H7 (cell line): ENCODE data around the gene PLPP1. TPM values are rescaled to one million over a fixed set of nuclear protein-coding genes. Genes with fewer than 3 reads are reported as not detected.
"Not testable (repeated sequence)": the region's sequence is repeated elsewhere in the genome, so short reads cannot be mapped to it uniquely, and the experiment has no call there.

ENCODE experiments used
- DNase-seq: peaks from one replicate; pipeline ENCODE4 v3.0.0; 2012
- H3K27me3 ChIP-seq: 2 replicates; pipeline ENCODE4 v1.6.0; 2011; ENCODE audit warnings: mild to moderate bottlenecking, low read length; ENCODE audit not compliant: control insufficient read depth, insufficient read depth
- H3K36me3 ChIP-seq: replicated peaks from 2 replicates; pipeline ENCODE4 v1.5.1; 2011; ENCODE audit warnings: low read length; ENCODE audit not compliant: control insufficient read depth, insufficient read depth
- H3K4me3 ChIP-seq: 2 replicates; pipeline ENCODE4 v1.5.1; 2011; ENCODE audit warnings: low read depth, mild to moderate bottlenecking, control low read depth, low read length, moderate library complexity; ENCODE audit not compliant: insufficient read depth
- total RNA-seq: library from RNA; depleted of rRNA; stranded (reverse); fragments of >200 nt; shearing (Covaris generic); gene quantifications from 2 replicates; pipeline ENCODE4 v1.2.3, GENCODE V29; 2014

The PLPP1 gene
- total RNA-seq, 1 experiment from 2014 or later, result 81.4 TPM

DNA sequence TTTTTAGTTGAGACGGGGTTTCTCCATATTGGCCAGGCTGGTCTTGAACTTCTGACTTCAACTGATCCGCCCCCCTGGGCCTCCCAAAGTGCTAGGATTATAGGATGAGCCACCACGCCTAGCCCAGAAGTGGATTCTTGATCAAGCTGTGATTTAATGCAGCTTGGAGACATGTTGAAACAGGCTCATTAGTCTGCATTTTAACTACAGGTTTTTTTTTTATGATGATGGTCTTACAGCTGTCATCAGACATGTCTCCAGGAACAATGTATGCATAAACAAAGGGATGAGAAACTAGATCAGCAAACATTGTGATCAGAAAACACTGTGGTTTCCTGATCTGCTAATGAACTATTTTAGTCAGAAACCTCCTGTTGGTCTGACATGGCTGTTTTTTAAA is 30.0 kb upstream of the PLPP1 start:
- no peak for DNase-seq
- Histone ChIP-seq H3K4me3 (no peak overlapping the region), H3K36me3 (no peaks in the 10 kb centered on the region), H3K27me3 (no peaks in the 10 kb centered on the region)

- no peaks in the 10 kb centered on the region for H3K27me3 ChIP-seq
- DNase-seq, result no peak
Measured at GRCh38 chr5:55558484-55558883, 23.7 kb upstream of the PLPP1 start.

DNA sequence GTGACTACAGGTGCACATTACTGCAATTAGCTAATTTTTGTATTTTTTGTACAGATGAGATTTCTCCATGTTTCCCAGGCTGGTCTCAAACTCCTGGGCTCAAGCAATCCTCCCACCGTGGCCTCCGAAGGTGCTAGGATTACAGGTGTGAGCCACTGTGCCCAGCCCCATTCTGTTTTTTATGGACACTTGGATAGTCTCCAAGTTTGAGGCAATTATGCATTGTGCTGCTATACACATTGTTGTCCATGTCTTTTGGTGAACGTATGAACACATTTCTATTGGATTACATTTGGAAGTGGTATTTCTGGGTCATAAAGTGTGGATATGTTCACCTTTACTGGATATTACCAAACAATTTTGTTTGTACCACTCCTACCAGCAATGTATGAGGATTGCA is 22.4 kb upstream of the PLPP1 start:
- DNase-seq, result no peak
- Histone ChIP-seq H3K4me3 (no peak overlapping the region), H3K36me3 (no peaks in the 10 kb centered on the region), H3K27me3 (no peaks in the 10 kb centered on the region)

More at GRCh38 chr5:55558484-55558883, 23.7 kb upstream of the PLPP1 start:
- no peak overlapping the region for H3K4me3 ChIP-seq
- no peaks in the 10 kb centered on the region for H3K36me3 ChIP-seq

DNA sequence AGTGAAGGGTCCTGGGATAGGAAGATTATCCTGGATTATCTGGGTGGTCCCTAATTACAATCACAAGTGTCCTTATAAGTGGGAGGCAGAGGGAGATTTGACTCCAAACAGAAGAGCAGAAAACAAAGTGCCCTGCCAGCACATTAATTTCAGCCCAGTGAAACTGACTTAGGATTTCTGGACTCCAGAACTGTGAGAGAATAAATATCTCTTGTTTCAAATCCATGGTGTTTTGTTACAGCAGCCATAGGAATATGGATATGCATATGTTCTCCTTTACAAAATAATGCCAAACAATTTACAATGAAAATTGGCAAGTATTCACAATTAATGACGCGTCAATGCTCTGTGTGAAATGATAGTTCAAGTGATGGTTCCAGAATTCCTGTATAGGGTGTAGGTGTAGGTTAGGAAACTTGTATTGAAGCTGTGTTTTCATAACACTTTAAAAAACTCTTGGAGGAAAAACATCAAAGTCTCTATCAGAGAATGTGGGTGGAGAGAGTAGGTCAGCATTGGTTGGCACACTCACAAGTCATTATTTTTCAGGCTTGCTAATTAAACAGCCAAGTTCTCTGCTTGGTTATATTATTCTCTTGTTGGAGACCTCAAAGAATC is 19.9 kb upstream of the PLPP1 start:
- Histone ChIP-seq H3K4me3 (no peak overlapping the region), H3K27me3 (no peaks in the 10 kb centered on the region), H3K36me3 (no peaks in the 10 kb centered on the region)
- no peak for DNase-seq

GRCh38 chr5:55551904-55552303 is 17.1 kb upstream of the PLPP1 start:
- no peak for DNase-seq

DNA sequence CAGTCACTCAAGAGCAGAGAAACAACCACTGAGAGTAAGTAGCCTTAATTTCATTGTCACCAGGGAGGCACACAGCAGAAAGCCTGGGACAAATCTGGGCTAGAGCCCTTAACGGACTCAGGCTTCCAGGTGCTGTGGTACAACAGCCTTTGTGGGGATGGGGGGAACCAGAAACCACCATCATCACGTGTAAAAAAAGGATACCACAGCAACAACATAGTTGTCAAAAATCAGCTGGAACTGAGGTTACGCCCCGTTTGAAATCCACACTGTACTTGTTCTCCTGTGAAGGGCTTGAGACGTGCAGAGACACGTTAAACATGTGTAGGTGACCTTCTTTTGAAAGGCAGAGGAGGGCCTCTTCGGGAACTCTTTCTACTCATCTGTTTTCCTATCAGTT is 16.6 kb upstream of the PLPP1 start:
- DNase-seq, result no peak
- H3K36me3 ChIP-seq, result no peaks in the 10 kb centered on the region
- H3K27me3 ChIP-seq, result no peaks in the 10 kb centered on the region
- H3K4me3 ChIP-seq, result no peak overlapping the region

More at GRCh38 chr5:55551904-55552303, 17.1 kb upstream of the PLPP1 start:
- Histone ChIP-seq H3K36me3 (no peaks in the 10 kb centered on the region), H3K4me3 (no peak overlapping the region), H3K27me3 (no peaks in the 10 kb centered on the region)

GRCh38 chr5:55547781-55548180 is 13.0 kb upstream of the PLPP1 start:
- H3K27me3 ChIP-seq, result no peaks in the 10 kb centered on the region
- no peak overlapping the region for H3K4me3 ChIP-seq
- DNase-seq, result no peak
- H3K36me3 ChIP-seq, result no peaks in the 10 kb centered on the region

- no peaks in the 10 kb centered on the region for H3K36me3 ChIP-seq
- DNase-seq, result no peak
- no peak overlapping the region for H3K4me3 ChIP-seq
- H3K27me3 ChIP-seq, result no peaks in the 10 kb centered on the region
Measured at GRCh38 chr5:55546947-55547346, 12.2 kb upstream of the PLPP1 start.

- Histone ChIP-seq H3K4me3 (no peak overlapping the region), H3K27me3 (no peaks in the 10 kb centered on the region), H3K36me3 (no peaks in the 10 kb centered on the region)
- DNase-seq, result no peak
Measured at GRCh38 chr5:55544341-55544740, 9.6 kb upstream of the PLPP1 start.

DNA sequence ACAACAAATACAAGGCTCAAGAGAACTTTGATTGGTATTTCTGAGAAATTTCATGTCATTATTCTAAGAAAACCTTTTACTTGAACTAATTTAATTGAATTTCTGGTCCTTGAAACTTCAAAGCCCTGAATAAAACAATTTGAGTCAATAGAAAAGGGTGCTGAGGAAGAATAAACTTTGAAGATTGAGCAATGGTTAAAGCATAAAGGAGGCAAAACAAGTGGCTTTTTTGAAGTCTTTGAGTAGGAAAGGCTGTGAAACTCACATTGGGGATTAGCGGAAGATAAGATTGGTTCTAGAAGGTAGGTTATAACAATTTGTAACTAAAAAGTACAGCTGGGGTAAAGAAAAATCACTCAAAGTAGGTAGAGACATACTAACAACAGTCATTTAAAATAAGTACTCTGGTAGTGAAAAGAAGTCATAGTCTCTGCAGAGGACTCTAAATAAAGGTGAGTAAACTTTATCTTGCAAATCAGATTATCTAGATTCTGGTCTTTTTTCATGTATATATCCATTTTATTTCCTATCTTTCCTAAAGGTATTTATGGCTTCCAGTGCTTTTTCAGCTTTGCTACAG is 6.4 kb upstream of the PLPP1 start:
- no peaks in the 10 kb centered on the region for H3K36me3 ChIP-seq
- H3K27me3 ChIP-seq, result no peaks in the 10 kb centered on the region
- DNase-seq, result no peak

DNA sequence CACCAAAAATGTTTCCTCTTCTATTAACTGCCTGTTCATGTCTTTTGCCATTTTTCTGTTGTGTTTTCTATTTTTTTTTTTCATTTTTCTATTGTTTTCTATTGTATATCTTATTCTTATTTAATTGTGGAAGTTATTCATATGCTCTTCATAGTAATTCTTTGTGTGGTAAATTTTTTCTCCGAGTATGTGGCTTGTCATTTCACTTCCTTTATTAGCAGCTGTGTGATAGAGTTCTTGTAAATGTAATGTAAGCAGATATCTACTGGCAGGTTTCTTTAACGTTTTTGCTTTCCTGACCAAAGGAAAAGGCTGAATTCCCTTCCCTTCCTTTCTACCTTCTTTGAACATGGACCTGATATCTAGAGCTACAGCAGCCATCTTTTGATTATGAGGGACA is 5.8 kb upstream of the PLPP1 start:
- Histone ChIP-seq H3K36me3 (no peaks in the 10 kb centered on the region), H3K27me3 (no peaks in the 10 kb centered on the region), H3K4me3 (no peak overlapping the region)
- no peak for DNase-seq

More for the DNA sequence above, 6.4 kb upstream of the PLPP1 start:
- H3K4me3 ChIP-seq, result no peak overlapping the region

- Histone ChIP-seq H3K27me3 (no peaks in the 10 kb centered on the region), H3K4me3 (no peak overlapping the region), H3K36me3 (no peaks in the 10 kb centered on the region)
- no peak for DNase-seq
Measured at GRCh38 chr5:55540024-55540423, 5.3 kb upstream of the PLPP1 start.

GRCh38 chr5:55538661-55539060 is 3.9 kb upstream of the PLPP1 start:
- DNase-seq, result no peak
- no peaks in the 10 kb centered on the region for H3K27me3 ChIP-seq
- H3K4me3 ChIP-seq, result no peak overlapping the region
- H3K36me3 ChIP-seq, result no peaks in the 10 kb centered on the region

DNA sequence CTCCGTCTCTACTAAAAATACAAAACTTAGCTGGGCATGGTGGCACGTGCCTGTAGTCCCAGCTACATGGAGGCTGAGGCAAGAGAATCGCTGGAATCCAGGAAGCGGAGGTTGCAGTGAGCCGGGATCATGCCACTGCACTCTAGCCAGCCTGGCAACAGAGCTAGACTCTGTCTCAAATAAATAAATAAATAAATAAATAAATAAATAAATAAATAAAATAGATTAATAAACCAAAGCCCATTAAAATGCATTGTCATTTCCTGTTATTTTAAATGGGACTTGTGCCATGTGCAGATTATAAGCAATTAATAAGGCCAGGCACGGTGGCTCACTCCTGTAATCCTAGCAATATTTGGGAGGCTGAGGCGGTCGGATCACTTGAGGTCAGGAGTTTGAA is 2.6 kb upstream of the PLPP1 start:
- not testable (repeated sequence) for H3K27me3 ChIP-seq, H3K4me3 ChIP-seq, H3K36me3 ChIP-seq, DNase-seq

- H3K36me3 ChIP-seq, result no peaks in the 10 kb centered on the region
Measured at GRCh38 chr5:55535199-55535905, 588 bp upstream of the PLPP1 start.

More at GRCh38 chr5:55535199-55535905, 588 bp upstream of the PLPP1 start:
- Histone ChIP-seq H3K4me3 (peak overlapping the region; percentile 92), H3K27me3 (no peaks in the 10 kb centered on the region)
- DNase-seq, result no peak
